NCI-H187 treated with DMSO at 0.1 percent for 48 hours (cell line): ENCODE data around the gene ZFX.

ENCODE experiments used
- DNase-seq: peaks from one replicate; lab custom pipeline; 2025; lab: John Stamatoyannopoulos, UW

Gene ZFX

GRCh38 chrX:24241822-24242648 lies 92.5 kb downstream of the ZFX start:
- no peak for DNase-seq

- DNase-seq = no peak
These were observed 93.2 kb downstream of the ZFX start for GRCh38 chrX:24242649-24243175.

- no peak for DNase-seq
These were observed 93.7 kb downstream of the ZFX start for GRCh38 chrX:24243188-24243587.

- DNase-seq = no peak
These were observed 94.2 kb downstream of the ZFX start for GRCh38 chrX:24243692-24244091.

- DNase-seq = no peak
These were observed 95.7 kb downstream of the ZFX start for GRCh38 chrX:24245202-24245601.

- DNase-seq = no peak
These were observed 98.5 kb downstream of the ZFX start for GRCh38 chrX:24248042-24248441.

GRCh38 chrX:24253030-24253429 lies 103.5 kb downstream of the ZFX start:
- DNase-seq = no peak

- DNase-seq = no peak
These were observed 103.9 kb downstream of the ZFX start for GRCh38 chrX:24253469-24253868.

- no peak for DNase-seq
These were observed 107.5 kb downstream of the ZFX start for GRCh38 chrX:24257011-24257410.

- no peak for DNase-seq
These were observed 110.2 kb downstream of the ZFX start for GRCh38 chrX:24259544-24260240.

GRCh38 chrX:24260842-24261550 lies 111.5 kb downstream of the ZFX start:
- no peak for DNase-seq

GRCh38 chrX:24262309-24262708 lies 112.8 kb downstream of the ZFX start:
- no peak for DNase-seq

- DNase-seq = no peak
These were observed 114.9 kb downstream of the ZFX start for GRCh38 chrX:24264383-24264782.
